Coronary artery (tissue), 2 donors: ENCODE measurements around the gene OTUD1.

ENCODE experiments used
- DNase-seq: peaks from one replicate; pipeline ENCODE4 v3.0.0-alpha.2; 2017; ENCODE audit warnings: low spot score
- H3K27ac ChIP-seq, 2 donors: fragments of 200-600 bp; sonication (generic); one replicate each; pipeline ENCODE4 v1.5.1; 2016 to 2019
- H3K4me3 ChIP-seq: fragments of 200-600 bp; sonication (generic); 2 replicates; pipeline ENCODE4 v1.5.1; 2016; ENCODE audit warnings: mild to moderate bottlenecking, moderate library complexity
- CTCF ChIP-seq: fragments of 200-600 bp; sonication (generic); IDR thresholded peaks from one replicate; pipeline ENCODE4 v1.5.1; 2019; ENCODE audit warnings: antibody characterized with exemption

Gene OTUD1

DNA sequence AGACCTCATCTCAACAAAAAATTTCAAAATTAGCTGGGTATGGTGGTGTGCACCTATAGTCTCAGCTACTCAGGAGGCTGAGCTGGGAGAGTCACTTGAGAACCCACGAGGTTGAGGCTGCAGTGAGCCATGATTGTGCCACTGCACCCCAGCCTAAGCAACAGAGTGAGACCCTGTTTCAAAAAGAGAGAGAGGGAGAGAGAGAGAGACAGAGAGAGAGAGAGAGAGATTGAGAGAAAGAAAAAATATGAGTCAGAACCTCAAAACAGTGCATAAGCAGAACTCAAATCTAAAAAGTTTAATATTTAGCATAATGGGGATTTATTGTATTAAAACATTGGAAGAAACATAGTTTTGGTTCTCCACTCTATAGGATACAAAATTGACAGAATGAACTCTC lies 17.5 kb upstream of the OTUD1 start:
- no peak for TF ChIP-seq CTCF
- Histone ChIP-seq H3K27ac (no peak overlapping the region), H3K4me3 (no peak overlapping the region)
- DNase-seq: no peak

- DNase-seq: no peak
- Histone ChIP-seq H3K27ac (no peak overlapping the region), H3K4me3 (no peak overlapping the region)
- TF ChIP-seq CTCF: no peak
Observed at GRCh38 chr10:23422003-23422411, 16.9 kb upstream of the OTUD1 start.

- no peak for TF ChIP-seq CTCF
- H3K27ac ChIP-seq: no peak overlapping the region
- no peak overlapping the region for H3K4me3 ChIP-seq
- DNase-seq: no peak
Observed at GRCh38 chr10:23432166-23432565, 6.7 kb upstream of the OTUD1 start.

DNA sequence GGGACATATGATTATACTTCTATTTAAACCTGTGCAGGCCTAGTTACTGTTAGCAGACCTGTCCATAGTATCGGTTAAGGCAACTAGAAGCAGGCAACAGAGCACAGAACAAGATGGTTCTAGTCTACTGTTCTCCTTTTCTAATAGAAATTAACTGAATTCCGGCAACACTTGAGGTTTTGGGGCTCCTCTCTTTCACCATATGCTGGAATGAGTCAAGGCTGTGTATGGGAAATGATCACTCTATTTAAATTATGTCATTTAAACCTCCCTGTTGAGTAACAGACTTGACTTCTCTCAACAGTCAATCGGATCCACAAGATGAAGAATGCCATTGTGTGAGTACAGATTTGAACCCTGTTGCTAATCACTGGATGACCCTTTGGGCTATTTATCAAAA lies 6.2 kb upstream of the OTUD1 start:
- H3K27ac ChIP-seq: no peak overlapping the region
- no peak for TF ChIP-seq CTCF
- H3K4me3 ChIP-seq: no peak overlapping the region
- no peak for DNase-seq

GRCh38 chr10:23433701-23434100 lies 5.2 kb upstream of the OTUD1 start:
- no peak overlapping the region for H3K4me3 ChIP-seq
- no peak for TF ChIP-seq CTCF
- DNase-seq: no peak
- no peak overlapping the region for H3K27ac ChIP-seq

GRCh38 chr10:23435378-23435777 lies 3.5 kb upstream of the OTUD1 start:
- DNase-seq: no peak
- no peak for TF ChIP-seq CTCF
- Histone ChIP-seq H3K27ac (no peak overlapping the region), H3K4me3 (no peak overlapping the region)

- no peak for TF ChIP-seq CTCF
- H3K4me3 ChIP-seq: no peak overlapping the region
- DNase-seq: no peak
- no peak overlapping the region for H3K27ac ChIP-seq
Observed at GRCh38 chr10:23436983-23437382, 1.9 kb upstream of the OTUD1 start.
